GM18951 (cell line): ENCODE measurements around the gene ZKSCAN7.
A peak's percentile ranks its signal among the peaks of the same experiment; 100 is the strongest.
"Not testable (repeated sequence)": the region's sequence is repeated elsewhere in the genome, so short reads cannot be mapped to it uniquely, and the experiment has no call there.

Experiments
- POLR2A ChIP-seq: IDR thresholded peaks from 4 replicates; pipeline ENCODE4 v1.6.1; 2011; ENCODE audit warnings: mild to moderate bottlenecking; ENCODE audit not compliant: insufficient read length, insufficient read depth; ENCODE audit errors: extremely low read depth
- in situ Hi-C: fragments of 300-500 bp; cut with MboI; formaldehyde crosslinking; loops from one replicate; pipeline ENCODE4 v1.12.0; 2022; ENCODE audit warnings: low sequenced_read_pairs, mixed read lengths, inconsistent platforms; ENCODE audit not compliant: unreplicated experiment

The ZKSCAN7 gene

DNA sequence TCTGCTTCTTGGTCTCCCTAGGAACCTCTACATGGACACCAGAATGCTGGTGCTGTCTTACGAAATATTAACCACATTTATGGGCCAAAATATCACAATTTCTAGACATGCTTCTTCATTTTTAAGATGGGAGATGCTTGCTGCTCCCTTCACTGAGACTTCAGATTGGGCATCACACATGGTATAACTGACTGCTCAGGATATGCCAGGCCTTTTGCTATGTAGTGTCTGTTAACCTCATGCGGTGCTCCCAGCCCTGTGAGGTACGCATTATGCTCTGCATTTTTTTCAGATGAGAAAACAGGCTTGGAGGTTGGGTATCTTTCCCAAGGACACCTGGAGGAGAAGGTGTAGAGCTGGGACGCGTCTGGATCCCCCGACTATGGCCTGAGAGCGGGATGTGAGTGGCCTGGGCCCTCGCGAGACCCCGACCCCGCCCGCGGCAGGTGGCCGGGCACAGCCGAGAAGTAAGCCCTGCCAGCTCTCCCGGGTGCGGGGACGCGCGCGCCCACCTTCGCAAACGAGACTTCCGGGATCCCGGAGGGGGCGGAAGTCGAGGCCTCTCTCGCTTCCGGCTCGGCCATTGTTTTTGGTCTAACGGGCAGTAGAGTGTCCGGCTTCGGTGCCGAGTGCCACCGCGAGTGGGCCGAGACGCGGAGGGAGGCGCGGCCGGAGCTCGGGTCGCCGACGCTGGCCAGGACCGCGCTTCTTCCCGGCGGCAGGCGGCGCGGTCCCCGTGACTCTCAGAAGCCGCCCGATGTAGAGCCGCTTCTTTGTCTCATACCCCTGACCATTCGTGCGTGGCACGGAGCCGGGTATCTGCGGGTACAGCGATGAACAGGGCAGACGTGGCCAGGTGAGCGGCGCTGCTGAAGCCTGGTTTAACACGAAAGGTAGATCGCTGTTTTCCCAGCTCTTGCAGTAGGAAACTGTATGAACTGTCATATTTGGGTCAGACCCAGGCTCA, at the start of gene ZKSCAN7:
Gene ZKSCAN7, plus strand, starts transcription at position 568 of the 967 bp plus-strand sequence. CDS start 1,855 bp downstream, outside the sequence.
- peak; percentile 67 for TF ChIP-seq POLR2A
- in situ Hi-C loops: no loop called here

DNA sequence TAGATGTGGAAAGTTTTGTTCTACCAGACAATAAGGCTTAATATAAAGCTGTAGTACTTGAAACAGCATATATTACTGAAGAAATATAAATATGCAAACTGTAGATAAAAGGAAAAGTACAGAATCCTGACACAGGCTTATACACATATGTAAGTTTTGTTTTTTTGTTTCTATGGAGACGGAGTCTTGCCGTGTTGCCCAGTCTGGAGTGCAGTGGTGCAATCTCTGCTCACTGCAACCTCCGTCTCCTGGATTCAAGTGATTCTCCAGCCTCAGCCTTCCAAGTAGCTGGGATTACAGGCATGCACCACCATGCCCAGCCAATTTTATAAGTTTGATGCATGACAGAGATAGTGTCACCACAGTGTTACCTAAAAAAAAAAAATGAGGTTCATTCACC, 48.4 kb upstream of the ZKSCAN7 start:
- in situ Hi-C loops: no loop called here
- TF ChIP-seq POLR2A: no peak

DNA sequence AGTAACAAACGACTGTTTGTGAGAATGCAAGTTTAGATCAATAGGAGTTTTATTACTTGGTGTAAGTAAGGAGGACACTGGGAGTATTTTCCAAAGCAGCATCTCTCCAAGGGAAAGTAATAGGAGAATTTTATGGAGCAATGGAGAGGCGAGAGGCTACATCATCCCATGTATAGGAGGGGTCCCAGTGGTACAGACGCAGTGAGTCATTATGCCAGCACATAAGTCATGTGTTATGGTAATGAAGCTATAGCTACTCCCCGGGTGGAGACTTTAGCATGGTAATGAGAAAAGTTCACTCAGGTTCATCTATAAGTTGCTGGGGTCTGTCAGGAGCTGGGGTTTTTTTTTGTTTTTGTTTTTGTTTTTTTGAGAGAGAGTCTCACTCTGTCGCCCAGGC, 48.0 kb upstream of the ZKSCAN7 start:
- in situ Hi-C loops: no loop called here
- no peak for TF ChIP-seq POLR2A

DNA sequence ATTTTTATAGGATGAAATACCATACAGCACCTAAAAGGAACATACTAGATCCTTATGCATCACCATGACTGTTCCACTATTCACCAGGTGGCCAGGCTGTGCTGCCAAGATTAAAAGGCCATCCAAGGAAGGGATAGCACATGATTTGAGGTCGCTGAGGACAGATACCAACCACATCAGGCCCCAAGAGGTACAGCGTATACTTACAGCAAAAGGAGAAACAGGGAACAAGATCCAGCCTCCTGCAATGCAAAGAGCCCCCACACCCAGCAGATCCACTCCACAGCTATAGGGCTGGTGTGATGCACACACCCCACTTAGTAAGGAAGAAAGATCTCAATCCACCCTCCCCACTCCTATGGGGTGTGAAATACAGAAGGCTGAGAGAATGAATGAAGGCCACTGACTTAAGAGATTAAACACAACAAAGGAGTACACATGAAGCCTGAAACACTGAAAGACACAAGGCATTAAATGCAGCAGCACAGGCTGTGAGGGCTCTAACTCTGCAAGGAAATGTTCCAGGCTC, 45.5 kb upstream of the ZKSCAN7 start:
- in situ Hi-C loops: no loop called here

DNA sequence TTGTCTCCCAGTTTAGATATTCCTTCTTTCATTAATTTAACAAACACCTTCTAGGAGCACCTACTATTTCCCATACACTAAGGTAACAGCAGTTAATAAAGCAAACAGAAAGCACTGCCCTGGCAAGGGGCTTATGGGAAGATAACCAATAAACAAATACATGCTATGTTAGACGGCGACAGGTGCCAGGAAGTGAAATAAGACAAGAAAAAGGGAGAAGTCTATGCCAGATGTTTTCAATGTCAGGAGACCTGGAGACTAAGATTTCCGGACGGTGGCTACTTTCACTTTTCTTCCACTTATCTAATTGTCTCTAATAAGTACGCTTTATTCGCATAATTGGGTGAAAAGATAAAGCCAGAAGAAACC, 45.0 kb upstream of the ZKSCAN7 start:
- in situ Hi-C loops: no loop called here
- TF ChIP-seq POLR2A: no peak

More for the DNA sequence above, 45.5 kb upstream of the ZKSCAN7 start:
- no peak for TF ChIP-seq POLR2A

DNA sequence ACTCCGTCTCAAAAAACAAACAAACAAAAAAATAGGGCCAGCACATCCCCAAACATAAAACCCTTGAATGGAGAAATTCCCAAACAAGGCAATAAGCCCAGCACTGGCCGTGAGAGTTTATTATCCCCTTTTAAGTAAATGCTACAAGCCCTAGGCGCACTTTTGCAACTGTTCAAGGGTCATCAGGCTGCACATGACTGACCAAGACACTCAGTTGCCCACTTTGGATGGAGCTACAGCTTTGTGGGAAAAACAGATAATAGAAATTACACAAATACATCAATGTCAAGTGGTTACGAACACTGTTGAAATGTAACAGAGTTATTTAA, 43.8 kb upstream of the ZKSCAN7 start:
- in situ Hi-C loops: no loop called here
- TF ChIP-seq POLR2A: no peak

DNA sequence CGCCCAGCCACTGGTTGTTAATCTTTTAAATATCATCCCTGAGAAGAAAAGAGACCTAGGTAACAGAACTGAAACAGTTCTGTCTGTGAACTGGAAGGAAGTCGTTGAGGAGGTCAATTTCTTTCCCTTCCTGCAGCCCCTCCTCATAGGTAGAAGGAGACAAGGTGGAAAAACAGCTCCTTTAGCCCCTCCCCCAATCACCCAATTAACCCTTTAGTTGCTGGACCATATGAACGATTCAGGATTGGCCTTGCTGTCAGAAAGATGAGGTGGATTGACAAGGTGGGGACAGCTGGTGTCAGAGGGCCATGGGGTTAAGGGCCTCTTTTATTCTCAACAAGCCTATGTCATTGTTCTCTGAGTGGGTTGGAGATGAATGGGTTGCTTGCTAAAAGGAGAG, 41.5 kb upstream of the ZKSCAN7 start:
- in situ Hi-C loops: no loop called here
- no peak for TF ChIP-seq POLR2A

DNA sequence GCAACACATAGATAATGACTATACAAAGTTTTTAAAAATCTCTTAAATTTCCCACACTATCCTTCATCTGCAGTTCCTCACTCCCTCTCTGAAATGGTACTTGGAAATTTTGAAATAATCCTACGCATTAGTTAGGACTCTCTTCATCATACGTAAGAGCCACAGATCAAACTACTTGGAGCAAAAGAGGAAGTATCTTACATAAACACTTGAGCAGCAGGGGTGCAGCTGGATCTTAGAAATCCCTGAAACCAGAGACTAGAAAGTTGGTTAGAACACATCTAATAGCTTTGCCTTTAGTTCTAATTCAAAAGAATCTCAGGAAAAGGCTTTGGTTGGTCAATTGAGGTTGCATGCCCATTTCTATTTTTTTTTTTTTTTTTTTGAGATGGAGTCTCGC, 38.8 kb upstream of the ZKSCAN7 start:
- TF ChIP-seq POLR2A: no peak
- in situ Hi-C loops: no loop called here

DNA sequence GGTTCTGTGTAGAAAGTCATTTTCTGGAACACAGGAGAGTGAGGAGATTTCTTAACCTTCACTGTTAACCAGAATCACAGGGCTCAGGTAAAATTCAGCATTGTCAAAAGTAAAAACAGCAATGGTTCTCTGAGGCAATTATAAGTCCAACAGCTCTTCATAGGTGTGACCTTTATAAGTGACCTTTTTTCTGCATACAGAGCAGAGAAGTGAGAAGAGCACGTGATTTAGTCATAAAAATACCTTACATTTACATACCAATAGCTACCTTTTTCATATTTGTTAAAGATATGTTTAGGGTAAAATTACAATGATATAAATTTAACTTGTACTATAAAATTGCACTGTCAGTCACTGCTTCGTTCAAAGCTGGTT, 36.2 kb upstream of the ZKSCAN7 start:
- in situ Hi-C loops: no loop called here
- no peak for TF ChIP-seq POLR2A

DNA sequence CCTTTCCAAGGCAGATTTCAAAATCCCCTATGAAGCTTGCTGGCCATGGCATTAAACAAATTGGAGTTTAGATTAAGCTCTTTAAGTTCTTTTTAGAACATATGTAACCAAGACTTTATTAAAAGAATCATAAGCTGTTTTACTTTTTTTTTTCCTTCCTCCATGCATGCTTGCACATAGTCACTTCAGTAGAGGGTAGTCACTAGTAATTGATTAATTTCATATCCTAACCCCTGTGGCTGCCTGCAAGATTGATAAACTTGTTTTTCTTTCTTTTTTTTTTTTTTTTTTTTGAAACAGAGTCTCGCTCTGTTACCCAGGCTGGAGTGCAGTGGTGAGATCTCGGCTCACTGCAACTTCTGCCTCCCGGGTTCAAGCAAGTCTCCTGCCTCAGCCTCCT, 33.3 kb upstream of the ZKSCAN7 start:
- TF ChIP-seq POLR2A: no peak
- in situ Hi-C loops: no loop called here

DNA sequence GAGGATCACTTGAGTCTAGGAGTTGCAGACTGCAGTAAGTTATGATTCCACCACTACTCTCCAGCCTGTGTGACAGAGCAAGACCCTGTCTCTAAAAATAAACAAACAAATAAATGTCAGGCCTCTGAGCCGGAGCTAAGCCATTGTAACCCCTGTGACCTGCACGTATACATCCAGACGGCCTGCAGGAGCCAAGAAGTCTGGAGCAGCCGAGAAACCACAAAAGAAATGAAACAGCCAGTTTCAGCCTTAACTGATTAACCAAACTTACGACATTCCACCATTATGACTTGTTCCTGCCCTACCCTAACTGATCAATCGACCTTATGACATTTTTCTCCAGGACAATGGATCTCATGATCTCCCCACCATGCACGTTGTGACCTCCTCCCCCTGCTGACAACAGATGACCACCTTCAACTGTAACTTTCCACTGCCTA, 32.5 kb upstream of the ZKSCAN7 start:
- in situ Hi-C loops: no loop called here
- TF ChIP-seq POLR2A: no peak

DNA sequence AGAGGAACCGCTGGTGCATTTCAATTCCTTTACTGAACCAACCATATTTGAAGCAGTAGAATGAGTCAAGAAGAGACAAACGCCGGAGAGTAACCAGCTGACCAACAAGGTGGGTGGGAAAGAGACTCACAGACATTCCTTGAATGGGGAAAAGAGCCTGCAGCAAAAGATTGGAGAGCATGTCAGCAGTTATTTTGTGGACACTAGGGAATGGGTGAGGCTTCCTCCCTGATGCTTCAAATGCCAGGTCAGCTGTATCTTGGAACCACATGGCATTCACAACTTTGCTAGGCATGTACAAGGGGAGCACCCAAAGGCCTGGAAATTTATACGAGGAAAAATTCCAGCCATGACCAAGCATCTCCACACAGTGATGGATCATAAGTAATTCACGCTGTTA, 29.9 kb upstream of the ZKSCAN7 start:
- TF ChIP-seq POLR2A: no peak
- in situ Hi-C loops: no loop called here

DNA sequence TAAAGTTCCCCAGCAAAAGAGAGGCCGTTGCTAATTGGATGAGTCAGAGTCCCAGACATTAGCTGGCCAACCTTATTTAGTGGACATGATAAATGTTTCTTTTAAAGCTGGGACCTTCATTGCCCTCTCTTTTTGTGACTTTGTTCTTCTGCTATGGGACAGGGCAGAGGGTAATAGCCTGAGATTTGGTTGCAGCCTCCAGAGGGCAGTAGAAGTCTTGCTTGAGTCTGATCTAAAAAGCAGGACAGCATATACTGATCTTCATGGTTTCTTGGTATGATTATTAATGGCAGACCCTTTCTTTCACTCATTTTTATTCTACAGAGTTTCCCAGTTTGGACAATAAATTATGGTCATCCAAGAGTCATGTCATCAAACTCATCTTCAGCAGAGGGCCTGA, 25.1 kb upstream of the ZKSCAN7 start:
- TF ChIP-seq POLR2A: no peak
- in situ Hi-C loops: loop anchor here (5.0 kb wide), 1 partner anchor 392 kb away; no protein-coding TSS in a partner anchor

DNA sequence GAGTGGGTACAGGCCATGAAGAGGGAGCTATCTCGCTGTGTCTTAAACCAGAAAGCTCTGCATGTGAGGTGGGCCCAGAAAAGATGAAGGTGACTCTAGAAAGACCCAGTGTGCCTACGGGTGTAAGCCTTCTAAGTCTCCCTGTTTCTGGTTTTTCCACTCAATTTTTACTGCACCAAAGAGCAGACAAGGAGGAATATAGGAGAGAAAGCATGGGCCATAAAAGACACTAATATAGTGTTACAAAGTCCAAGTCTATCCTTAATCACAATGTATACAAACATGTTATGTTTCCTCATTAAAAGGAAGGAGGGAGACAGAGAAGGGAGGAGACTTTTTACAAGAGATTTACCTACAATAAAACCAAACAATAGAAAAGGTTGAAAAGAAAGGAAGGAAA, 24.1 kb upstream of the ZKSCAN7 start:
- TF ChIP-seq POLR2A: no peak
- in situ Hi-C loops: loop anchor here (5.0 kb wide), 1 partner anchor 391 kb away; no protein-coding TSS in a partner anchor

DNA sequence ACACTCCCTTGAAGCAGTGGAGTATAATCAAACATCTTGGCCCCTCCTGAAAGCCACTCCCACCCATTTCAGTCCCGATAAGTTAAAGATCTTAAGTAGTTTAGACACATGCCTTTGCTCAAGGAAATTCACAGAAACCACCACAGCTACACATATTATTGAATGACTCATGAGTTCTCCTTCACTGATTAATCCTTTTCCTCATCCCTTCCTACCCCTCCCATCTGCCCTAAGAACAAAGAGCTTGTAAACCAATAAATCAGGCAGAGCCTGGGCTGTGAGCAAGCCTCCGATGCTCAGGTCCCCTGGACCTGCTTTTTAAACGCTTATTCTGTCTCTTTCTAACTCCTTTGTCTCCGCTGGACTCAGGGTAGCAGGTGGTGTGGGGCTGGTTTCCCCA, 20.3 kb upstream of the ZKSCAN7 start:
- in situ Hi-C loops: loop anchor here (5.0 kb wide), 1 partner anchor 388 kb away; no protein-coding TSS in a partner anchor

DNA sequence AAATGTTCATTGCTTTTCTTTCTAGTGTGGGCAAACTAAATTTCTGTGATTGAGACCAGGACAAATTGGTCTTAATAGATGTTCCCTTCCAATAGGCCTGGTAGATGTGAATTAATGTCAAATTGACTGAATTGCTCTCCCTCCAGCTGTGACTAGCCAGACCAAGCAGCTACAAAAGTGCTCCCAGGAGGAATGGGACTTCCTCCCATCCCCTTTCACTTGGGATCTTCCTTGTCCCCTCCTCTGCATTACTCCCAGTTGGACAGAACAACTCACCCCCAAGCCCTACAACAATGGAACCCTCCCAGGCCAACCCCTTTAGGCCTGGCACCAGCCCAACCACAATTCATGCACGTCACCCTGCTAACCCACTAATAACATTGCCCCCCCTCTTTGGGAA, 19.6 kb upstream of the ZKSCAN7 start:
- TF ChIP-seq POLR2A: no peak
- in situ Hi-C loops: no loop called here

DNA sequence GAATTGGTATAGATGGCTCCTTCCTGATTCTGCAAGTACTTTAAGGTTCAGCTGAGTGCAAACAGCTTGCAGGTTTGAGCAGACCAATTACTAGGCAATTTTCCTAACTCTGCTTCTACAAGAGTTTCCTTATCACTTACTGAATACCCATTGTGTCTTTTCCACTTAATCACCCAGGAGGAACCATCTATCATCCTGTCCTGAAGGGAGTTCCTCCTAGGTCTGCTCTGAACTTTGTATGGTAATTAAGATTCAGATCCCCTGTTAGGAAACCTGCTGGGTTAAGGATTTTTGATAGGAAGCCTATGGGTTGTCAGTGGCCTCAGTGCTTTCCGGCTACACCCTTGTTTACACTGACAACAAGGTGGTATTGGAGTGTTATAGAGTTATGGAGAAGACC, 10.2 kb upstream of the ZKSCAN7 start:
- in situ Hi-C loops: not testable (repeated sequence)
